NCI-H1417 treated with DMSO at 0.1 percent for 48 hours (cell line): Measurements from ENCODE around the gene PHPT1.
"Not testable (repeated sequence)": the region's sequence is repeated elsewhere in the genome, so short reads cannot be mapped to it uniquely, and the experiment has no call there.

Experiments used
- DNase-seq: peaks from one replicate; lab custom pipeline; 2025; lab: John Stamatoyannopoulos, UW

PHPT1 gene

DNA sequence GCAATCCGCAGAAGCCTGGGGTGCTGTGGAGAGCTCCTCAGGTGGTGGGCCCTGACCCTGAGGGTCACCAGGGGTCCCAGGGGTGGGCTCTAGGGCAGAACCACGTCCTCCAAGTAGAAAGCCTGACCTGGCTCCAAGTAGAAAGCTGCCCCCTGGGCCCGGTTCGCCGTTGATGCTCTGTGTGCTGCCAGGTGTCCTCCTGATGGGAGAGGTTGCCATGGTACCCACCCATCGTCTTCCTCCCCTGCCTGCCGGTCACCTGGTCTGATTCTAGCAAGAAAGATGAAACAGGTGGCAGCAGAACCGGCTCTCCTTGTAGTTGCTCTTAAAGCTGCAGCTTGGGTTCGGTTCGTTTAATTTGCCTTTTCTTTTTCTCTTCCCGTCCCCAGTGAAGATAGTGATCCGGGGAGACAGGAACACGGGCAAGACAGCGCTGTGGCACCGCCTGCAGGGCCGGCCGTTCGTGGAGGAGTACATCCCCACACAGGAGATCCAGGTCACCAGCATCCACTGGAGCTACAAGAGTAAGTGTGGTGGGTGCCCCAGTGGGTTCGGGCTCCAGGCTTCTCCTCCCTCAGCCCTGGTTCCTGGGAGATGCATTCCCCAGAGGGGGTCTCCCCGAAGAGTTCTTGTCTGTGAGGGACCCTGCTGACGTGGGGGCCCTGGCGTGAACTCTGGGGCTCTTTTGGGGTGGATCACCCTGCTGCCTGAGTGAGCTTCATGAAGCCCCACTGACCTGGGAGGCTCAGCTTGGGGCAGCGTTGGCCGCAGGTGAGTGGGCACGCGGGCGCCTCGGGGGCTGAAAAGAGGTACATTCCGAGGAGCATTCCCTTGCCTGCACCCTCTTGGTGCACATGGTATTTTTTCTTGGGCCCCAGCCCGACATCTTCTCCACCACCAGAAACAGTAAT, 25.8 kb upstream of the PHPT1 start:
- peak; percentile 73 for DNase-seq

DNA sequence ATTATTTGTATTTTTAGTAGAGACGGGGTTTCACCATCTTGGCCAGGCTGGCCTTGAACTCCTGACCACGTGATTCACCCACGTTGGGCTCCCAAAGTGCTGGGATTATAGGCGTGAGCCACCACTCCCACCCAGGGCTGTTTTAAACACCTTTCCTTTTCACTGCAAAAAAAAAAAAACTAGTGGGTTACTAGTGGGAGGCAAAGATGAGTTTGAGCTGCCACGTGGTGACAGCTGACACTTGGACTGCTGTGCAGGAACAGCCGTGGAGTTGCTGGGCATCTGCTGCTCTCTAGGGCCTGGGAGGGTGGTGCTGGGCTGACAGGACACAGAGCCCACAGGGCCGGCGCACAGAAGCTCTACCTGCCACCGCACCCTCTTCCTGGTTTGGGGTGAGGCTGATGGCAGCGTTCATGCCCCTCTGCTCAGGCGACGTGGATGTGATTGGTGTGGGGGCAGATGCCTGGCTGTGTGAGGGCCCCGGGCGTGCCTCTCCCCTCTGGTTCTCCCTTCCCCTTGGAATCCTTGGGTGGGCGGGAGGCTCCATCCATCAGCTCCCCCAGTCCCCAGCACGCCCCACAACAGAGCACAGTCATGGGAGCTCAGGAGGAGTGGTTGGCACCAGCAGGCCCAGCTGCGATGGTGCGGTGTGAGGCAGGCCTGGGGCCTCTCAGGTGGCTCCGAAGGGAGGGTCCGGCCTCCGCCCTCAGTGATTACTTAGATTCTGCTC, 24.5 kb upstream of the PHPT1 start:
- no peak for DNase-seq

DNA sequence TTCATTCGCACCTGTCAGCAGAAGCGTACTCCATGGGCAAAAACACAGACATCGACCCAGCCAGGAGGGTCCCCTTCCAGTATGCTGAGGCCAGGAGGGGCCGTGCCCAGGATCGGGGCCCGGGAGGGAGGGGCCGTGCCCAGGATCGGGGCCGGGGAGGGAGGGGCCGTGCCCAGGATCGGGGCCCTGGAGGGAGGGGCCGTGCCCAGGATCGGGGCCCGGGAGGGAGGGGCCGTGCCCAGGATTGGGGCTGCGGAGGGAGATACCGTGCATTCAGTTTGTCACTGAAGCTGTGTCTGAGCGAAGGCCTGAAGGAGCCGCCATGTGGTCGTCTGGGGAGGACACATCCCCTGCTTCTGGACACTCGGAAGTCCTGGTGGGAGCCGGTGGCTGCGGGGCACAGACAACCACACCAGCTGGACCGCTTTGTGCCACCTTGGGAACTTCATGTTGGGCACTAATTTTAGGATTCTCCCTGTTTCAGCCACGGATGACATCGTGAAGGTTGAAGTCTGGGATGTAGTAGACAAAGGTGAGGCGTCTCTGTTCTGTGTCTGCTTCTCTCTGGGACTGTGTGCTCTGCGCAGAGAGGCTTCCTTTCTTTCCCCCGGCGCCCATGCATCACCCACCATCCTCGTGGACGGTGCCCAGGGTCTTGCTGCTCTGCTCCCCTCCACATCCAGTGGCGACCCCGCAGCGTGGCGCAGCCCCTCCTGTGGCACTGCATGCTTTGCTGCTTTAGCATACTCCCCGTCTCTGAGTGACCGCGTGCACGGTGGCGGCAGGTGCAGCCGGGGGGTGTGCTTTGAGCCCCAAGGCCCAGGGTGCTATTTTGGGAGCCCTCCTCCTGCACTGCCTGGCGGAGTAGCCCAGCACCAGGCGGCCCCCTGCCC, 23.7 kb upstream of the PHPT1 start:
- DNase-seq, result no peak

DNA sequence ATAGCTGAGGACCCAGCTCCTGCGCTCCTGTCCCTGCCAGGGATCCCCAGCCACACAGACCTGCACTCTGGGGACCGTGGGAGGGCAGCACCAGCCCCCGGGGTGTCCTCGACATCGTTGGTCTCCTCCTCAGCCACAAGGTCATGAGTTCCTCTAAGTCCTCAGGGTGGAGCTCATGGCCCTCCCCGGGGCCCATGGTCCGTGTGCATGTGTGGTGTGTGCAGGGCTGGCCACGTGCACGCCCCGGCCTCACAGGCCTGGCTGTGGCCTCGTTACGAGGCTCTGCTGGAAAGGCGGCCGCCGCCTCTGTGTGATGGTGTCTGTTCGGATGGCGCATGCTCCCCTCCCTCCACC, 23.0 kb upstream of the PHPT1 start:
- no peak for DNase-seq

DNA sequence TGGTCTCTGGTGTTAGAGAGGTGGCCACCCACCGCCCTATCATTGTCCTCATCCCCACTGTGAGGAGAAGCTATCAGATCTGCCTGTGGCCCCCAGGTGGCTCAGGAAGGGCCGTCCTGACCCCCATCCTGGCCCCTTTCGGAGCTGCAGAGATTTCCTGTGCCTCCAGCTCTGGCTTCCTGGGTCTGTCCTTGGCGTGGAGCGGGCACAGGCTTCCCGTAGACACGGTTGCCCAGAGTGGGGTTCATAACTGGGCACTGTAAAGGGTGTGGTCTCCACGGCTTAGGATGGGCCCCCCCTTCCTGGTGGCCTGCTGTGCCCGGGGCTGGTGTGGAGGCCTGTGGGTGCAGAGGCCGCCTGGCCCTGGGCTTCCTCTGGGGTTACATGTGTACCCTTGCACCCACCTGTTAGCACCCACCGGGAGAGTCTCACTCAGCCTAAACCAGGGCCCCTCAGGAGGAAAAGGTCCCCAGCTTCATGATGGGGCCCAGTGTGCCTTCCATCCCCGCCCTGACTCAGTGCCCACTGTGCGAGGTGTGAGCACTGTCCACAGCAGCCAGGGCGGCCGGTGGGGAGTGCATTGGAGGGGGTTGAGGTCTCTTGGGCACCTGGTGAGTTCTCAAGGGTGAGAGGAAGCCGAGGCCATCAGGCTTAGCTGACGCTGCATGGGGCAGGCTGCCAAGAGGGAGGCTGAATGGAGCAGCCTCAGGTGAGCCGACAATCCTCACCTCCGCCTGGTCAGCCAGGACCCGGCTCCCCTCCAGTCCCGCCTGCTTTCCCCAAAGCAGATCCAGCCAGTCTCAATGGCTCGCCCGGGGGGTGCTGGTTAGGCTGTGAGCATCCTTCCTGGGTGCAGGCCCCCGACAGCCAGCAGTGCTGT, 22.3 kb upstream of the PHPT1 start:
- DNase-seq, result no peak

DNA sequence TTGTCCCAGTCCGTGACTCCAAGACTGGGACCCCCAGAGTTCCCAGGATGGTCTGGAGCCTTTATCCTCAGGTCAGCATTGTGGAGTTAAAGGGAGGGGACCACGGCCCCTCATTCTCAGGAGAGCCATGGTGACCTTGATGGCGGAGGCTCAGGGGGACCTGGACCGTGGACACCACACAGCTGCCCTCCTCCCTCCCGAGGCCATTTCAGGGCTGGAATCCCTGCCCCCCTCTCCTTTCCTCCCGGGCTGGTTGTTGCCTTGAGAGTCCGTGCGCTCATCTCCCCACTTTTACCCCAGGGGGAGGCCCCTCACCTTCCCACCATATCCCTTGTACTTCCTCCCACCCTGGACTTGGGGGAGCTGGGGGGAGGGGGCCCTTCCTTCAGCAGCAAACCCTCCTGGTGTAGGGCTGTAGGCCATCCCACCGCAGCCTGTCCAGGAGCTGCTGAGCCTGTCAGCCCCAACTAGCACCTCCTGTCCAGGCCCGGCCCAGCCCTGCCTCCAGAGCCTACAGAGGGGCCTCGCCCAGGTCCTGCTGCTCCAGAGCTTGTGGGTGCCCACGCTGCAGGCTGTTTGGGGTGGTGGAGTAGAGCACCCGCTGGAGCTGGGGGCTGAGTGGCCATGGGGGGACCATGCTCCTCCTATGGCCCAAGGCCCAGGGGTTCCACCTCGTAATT, 21.3 kb upstream of the PHPT1 start:
- DNase-seq, result no peak

DNA sequence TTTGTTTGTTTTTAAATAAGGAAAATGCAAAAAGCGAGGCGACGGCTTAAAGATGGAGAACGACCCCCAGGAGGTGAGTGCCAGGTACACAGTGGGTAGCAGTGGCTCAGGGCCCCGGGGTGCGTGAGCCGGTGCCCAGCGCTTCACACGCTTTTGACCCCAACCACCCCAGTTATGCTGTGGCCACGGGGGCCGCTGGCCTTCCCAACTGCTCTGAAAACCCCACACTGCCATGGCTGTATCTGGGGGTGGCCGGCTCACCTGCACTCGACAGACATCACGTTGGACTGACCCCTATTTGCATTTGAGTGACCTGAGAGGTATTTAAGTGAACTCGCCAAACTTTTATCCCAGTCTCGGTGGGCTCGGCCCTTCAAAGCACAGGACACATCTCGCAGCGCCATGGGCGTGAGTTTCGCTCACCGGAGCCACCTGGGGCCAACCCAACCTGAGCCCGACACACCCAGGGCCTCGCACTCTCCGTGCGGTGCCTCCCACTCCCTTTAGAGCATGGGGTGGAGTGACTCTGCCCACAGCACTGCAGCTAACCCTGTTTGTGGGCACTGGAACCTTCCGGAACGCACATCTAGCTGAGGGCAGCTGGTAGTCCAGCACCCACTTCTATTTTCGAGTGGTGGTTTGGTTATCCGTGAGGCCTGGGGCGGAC, 20.6 kb upstream of the PHPT1 start:
- DNase-seq, result no peak

DNA sequence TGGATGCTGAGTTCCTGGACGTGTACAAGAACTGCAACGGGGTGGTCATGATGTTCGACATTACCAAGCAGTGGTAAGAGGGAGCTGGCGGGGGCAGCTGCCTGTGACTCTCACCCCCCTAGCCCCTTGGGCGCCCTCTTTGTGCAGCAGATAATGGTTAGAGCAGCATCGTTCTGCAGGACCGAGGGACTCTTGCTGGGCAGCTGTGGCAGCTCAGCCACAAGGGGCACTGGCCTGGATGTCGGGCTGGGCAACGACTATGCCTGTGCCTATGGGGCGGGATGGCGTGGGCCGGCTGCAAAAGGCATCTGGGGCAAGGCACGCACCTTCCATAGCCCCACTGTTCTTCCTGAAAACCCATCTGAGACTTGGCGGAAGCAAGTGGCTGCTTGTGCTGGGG, 19.8 kb upstream of the PHPT1 start:
- DNase-seq, result no peak

DNA sequence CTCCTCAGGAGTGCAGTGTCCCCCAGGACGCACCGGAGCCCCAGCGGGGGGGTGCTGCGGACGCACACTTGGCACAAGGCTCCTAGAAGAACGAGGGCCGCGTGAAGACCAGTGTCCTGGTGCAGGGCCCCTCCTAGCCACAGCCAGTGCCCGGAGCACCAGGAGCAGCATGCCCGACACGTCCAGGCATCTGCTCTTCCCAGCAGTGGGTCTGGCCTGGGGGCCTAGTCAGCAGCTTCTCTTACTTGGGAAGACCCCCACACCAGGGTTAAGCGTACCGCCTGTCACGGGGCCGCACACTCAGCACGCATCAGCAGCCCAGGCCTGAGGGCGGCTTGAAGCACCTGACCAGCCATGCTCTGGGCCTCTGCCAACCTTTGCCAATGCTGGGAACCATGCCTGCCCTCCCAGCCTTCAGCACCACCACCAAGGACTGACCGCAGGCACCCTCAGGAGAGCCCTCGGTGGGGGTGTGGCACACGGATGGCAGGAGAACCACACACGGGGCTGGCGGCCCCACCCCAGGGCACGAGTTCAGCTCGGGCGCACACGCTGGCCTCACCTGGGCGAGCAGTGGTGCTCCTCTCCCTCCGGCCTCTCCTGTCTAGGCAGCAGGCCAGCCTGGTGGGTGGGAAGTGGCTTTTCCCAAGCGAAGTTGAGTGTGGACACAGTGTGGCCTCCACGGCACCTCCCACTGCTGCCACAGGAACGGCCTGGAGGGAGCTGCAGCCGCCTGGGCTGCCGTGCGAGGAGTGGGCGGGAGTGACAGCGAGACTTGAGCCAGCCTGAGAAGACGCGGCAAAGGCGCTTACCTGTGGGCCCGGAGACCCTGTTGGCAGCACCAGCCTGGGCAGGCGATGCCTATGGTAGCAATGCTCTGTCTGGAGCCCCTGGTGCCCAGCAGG, 19.0 kb upstream of the PHPT1 start:
- no peak for DNase-seq

DNA sequence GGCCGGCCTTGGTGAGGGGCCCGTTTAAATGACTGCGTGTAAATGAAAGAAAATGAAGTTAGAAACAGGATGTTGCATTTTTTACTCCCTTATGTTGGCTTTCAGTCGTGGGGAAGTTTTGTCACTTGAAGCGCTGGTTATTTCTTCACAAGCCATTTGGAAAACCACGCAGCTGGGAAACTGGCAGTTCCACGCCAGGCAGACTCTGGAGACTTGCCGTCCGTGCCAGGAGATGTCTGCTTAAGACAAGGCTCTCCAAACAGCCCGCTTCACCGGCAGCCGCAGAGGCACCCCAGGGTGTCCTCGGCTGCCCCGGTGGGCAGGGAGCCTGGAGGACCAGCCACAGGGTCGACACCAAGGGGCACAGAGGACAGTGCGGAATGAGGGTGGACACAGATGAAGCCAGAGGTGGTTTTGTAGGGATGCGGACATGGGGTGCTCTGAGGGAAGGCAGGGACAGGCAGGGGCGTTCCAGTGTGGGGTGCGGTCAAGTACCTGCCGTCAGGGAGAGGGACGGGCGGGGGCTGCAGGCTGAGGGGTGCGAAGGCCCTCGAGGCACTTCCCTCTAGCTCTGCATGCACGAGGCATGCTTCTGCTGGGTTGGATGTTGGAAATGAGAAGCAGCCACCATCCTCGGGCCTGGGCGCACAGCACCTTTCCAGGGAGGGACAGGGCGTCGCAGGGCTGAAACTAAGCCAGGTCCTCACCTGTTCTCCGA, 18.0 kb upstream of the PHPT1 start:
- no peak for DNase-seq

DNA sequence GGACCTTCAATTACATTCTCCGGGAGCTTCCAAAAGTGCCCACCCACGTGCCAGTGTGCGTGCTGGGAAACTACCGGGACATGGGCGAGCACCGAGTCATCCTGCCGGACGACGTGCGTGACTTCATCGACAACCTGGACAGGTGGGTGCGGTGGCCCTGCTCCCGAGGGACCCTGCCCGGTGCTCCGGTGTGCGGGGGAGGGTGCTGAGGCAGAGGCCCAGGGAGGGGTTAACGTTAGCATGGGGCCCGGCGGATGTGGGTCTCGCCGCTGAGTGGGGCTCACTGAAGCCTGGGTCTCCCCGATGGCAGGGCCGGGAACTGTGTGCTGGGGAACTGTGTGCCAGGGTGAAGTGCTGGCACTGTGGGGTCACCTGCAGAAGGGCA, 17.5 kb upstream of the PHPT1 start:
- DNase-seq, result no peak

DNA sequence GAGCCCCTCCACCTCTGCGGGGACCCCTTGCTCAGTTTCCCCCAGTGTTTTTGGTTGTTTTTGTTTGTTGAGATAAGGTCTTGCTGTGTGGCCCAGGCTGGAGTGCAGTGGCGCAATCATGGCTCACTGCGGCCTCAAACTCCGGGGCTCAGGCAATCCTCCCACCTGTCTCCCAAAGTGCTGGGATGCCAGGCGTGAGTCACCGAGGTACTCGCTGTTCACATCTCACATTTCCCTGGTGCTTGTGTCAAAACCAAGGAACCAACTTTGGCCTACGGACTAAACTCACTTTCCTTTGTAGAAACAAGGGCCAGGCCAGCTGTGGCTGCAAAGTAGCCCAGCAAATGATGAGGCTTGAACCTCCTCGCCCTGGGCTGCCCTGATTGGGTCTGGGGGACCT, 16.6 kb upstream of the PHPT1 start:
- no peak for DNase-seq

DNA sequence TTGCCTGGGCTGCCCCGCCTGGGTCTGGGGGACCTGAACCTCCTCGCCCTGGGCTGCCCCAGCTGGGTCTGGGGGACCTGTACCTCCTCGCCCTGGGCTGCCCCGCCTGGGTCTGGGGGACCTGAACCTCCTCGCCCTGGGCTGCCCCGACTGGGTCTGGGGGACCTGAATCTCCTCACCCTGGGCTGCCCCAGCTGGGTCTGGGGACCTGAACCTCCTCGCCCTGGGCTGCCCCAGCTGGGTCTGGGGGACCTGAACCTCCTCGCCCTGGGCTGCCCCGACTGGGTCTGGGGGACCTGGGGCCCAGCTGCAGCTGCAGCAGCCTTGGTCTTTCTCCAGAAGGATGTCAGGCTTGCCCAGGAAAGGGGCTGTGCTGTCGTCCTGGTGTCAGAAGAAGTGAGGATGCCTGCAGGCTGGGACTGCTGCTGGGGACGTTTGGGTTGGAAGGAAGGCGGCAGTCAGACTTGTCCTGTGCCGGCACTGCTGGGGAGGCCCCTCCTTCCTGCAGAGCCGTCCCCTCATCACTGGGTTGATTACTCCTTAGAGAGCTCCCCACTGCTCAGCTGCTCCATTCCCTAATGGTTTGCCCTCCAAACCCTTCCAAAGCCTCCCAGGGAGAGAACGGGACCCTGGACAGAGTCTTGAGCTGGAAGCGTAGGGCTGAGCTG, 15.7 kb upstream of the PHPT1 start:
- not testable (repeated sequence) for DNase-seq

DNA sequence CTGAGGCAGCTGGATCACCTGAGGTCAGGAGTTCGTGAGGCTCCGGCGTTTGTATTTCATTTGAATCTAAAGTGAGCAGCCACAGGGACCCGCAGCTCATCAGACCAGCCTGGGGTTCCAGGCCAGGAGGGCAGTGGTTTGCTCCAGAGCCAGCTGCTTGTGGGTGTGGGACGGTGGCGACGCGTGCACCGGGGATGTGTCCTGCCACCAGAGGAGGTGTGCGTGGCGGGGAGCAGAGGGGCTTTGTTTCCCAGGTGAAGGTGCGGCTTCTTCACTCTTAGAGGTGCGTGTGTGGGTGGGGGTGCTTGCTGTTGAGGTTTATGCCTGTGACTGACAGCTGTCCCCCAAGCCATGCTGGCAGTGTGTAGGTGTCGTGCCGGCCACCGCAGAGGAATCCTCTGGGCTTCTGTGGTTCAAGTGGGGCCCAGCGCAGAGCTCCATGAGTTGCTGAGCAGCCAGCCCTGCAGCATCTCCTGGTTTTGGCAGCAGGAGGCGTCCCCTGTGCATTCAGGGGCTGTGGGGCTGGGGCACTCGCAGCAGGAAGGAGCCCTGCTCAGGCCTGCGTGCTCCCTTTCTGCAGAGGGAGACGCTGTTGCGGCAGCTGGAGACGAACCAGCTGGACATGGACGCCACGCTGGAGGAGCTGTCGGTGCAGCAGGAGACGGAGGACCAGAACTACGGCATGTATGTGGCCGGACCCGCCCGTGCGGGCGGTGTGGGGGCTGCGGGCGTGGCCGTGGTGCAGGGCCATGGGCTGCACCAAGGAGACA, 13.9 kb upstream of the PHPT1 start:
- DNase-seq, result no peak

DNA sequence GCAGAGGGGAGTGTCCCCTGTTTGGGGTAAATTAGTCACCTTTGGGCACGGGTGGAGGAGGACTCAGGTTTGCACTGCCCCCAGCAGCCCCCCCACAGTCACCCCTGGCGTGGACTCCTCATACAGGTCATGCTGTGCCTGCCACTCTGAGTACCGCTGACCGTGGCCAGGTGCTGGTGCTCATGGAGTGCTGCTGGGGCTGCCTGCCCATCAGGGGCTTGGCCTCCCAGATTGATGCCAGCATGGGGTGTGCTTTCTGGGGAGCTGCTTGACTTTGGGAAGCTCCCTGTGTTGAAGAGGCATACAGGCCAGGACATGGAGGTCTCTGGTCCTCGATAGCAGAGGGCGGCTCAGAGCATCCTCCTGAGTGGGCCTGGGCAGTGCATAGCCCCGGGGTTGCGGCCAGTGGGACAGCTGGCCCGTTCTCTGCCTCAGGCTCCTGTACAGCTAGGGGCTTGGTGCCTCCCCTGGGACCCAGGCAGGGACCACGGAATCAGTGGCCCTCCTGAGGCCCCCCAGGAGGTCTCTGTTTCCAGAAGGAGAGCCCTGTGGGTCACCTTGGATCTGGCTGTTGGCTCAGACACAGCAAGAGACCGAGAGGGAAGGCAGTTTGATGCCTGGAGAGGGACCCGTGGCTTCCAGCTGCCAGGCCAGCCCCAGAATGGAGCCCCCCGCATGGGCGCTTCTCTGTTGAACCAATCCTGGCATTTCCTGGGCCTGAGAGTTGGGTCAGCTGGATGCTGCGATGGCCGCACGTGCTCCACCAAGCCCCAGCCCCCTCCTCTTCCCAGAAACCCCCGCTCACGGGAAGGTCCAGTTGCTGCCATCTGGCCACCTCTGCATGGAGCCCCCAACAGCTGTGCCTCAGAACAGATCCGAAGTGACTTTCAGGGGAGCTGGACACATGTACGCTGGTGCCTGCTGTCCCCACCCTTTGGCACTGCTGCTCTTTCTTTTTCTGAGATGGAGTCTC, 13.0 kb upstream of the PHPT1 start:
- no peak for DNase-seq
